Neuronal stem cell (in vitro differentiated cells): Measurements from ENCODE around the gene ZNF224.

Experiments used
- DNase-seq: peaks from one replicate; pipeline ENCODE4 v3.0.0-alpha.2; 2013; ENCODE audit warnings: low spot score
- H2AFZ ChIP-seq: one replicate; pipeline ENCODE4 v1.6.1; 2013; ENCODE audit warnings: mild to moderate bottlenecking, low read length, inconsistent platforms
- H2AK5ac ChIP-seq: 2 replicates; pipeline ENCODE4 v1.6.1; 2013; ENCODE audit warnings: low read depth, mild to moderate bottlenecking, inconsistent platforms, low read length, moderate library complexity, mixed read lengths
- H2BK120ac ChIP-seq: 2 replicates; pipeline ENCODE4 v1.6.1; 2013; ENCODE audit warnings: low read depth, mild to moderate bottlenecking, inconsistent platforms, low read length, moderate library complexity, mixed read lengths
- H2BK12ac ChIP-seq: one replicate; pipeline ENCODE4 v1.6.1; 2013; ENCODE audit warnings: low read length, inconsistent platforms
- H2BK15ac ChIP-seq: 2 replicates; pipeline ENCODE4 v1.6.1; 2013; ENCODE audit warnings: mild to moderate bottlenecking, low read length, inconsistent platforms, mixed read lengths
- H2BK5ac ChIP-seq: one replicate; pipeline ENCODE4 v1.6.1; 2013; ENCODE audit warnings: inconsistent platforms, mild to moderate bottlenecking, low read length, moderate library complexity
- H3K14ac ChIP-seq: one replicate; pipeline ENCODE4 v1.6.1; 2013; ENCODE audit warnings: low read length, inconsistent platforms
- H3K18ac ChIP-seq: 2 replicates; pipeline ENCODE4 v1.6.1; 2013; ENCODE audit warnings: low read length, inconsistent platforms
- H3K23ac ChIP-seq: 2 replicates; pipeline ENCODE4 v1.6.1; 2013; ENCODE audit warnings: low read depth, mild to moderate bottlenecking, mixed read lengths, low read length, inconsistent platforms; ENCODE audit not compliant: poor library complexity
- H3K27ac ChIP-seq: replicated peaks from 3 replicates; pipeline ENCODE4 v1.5.1; 2013; ENCODE audit warnings: low read length, inconsistent platforms
- H3K27me3 ChIP-seq, 3 experiments: 2 replicates each; pipeline ENCODE4 v1.6.1; 2013; ENCODE audit warnings: low read length in 3 of 3, mild to moderate bottlenecking in 2 of 3, inconsistent platforms in 1 of 3, low read depth in 1 of 3, mixed read lengths in 1 of 3, moderate library complexity in 1 of 3; ENCODE audit not compliant: control insufficient read depth in 3 of 3, insufficient read depth in 3 of 3
- H3K36me3 ChIP-seq, 2 donors: replicated peaks in 1 of 2; 2 replicates each; pipeline ENCODE4 v1.6.1; 2013; ENCODE audit warnings: low read length in 2 of 2; ENCODE audit not compliant: control insufficient read depth in 2 of 2, insufficient read depth in 2 of 2
- H3K4ac ChIP-seq: 2 replicates; pipeline ENCODE4 v1.6.1; 2013; ENCODE audit warnings: inconsistent platforms, mild to moderate bottlenecking, low read length, moderate library complexity
- H3K4me1 ChIP-seq, 2 donors: 1 replicate in 1 of 2; 2 replicates in 1 of 2; pipeline ENCODE4 v1.6.1; 2013; ENCODE audit warnings: low read length in 2 of 2, low read depth in 1 of 2; ENCODE audit not compliant: control insufficient read depth in 2 of 2, insufficient read depth in 1 of 2
- H3K4me2 ChIP-seq: one replicate; pipeline ENCODE4 v1.6.1; 2013; ENCODE audit warnings: mild to moderate bottlenecking, low read length, inconsistent platforms; ENCODE audit not compliant: insufficient read depth, poor library complexity, severe bottlenecking
- H3K4me3 ChIP-seq, 2 donors: 2 replicates each; pipeline ENCODE4 v1.5.1; 2013; ENCODE audit warnings: low read length in 2 of 2, mild to moderate bottlenecking in 2 of 2, inconsistent platforms in 1 of 2, moderate library complexity in 1 of 2
- H3K79me1 ChIP-seq: one replicate; pipeline ENCODE4 v1.6.1; 2013; ENCODE audit warnings: low read depth, mild to moderate bottlenecking, inconsistent platforms, low read length, moderate library complexity
- H3K9ac ChIP-seq: one replicate; pipeline ENCODE4 v1.6.1; 2013; ENCODE audit warnings: mild to moderate bottlenecking, low read depth, low read length, inconsistent platforms; ENCODE audit not compliant: poor library complexity
- H3K9me3 ChIP-seq, 2 donors: replicated peaks in 1 of 2; 2 replicates each; pipeline versions ENCODE3 to v1.6.1; 2013; ENCODE audit warnings: low read length in 2 of 2, mild to moderate bottlenecking in 2 of 2, inconsistent platforms in 1 of 2, low read depth in 1 of 2, mixed read lengths in 1 of 2, moderate library complexity in 1 of 2; ENCODE audit not compliant: control insufficient read depth in 2 of 2, insufficient read depth in 1 of 2
- H4K8ac ChIP-seq: one replicate; pipeline ENCODE4 v1.6.1; 2013; ENCODE audit warnings: low read depth, mild to moderate bottlenecking, inconsistent platforms, low read length, moderate library complexity
- H4K91ac ChIP-seq: one replicate; pipeline ENCODE4 v1.6.1; 2013; ENCODE audit warnings: low read length, low read depth, mild to moderate bottlenecking, inconsistent platforms; ENCODE audit not compliant: poor library complexity
- WGBS, 2 donors: extraction: QIAGEN DNeasy Blood & Tissue Kit; methylation state at CpG; one replicate each; pipeline ENCODE4 v1.1.7; 2013; ENCODE audit warnings: missing lambda C conversion rate in 2 of 2, mixed read lengths in 1 of 2; ENCODE audit not compliant: insufficient read length in 2 of 2, insufficient replicate concordance in 1 of 2; ENCODE audit errors: extremely low coverage in 2 of 2; 5-methylcytosine and 5-hydroxymethylcytosine counted together

The ZNF224 gene

DNA sequence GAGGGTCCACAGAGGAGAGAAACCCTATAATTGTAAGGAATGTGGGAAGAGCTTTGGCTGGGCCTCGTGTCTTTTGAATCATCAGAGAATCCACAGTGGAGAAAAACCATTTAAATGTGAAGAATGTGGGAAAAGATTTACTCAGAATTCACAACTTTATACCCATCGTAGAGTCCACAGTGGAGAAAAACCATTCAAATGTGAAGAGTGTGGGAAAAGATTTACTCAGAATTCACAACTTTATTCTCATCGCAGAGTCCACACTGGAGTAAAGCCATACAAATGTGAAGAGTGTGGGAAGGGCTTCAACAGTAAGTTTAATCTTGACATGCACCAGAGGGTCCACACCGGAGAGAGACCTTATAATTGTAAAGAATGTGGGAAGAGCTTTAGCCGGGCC is 37.8 kb downstream of the ZNF224 start:
- Histone ChIP-seq H3K36me3 (peaks cover 22 to 62% of the 10 kb centered on the region in 2 donors), H2BK5ac (no peak overlapping the region), H3K18ac (no peak overlapping the region), H3K27me3 (no peaks in the 10 kb centered on the region), H2AK5ac (no peak overlapping the region), H2AFZ (no peak overlapping the region), H3K4me1 (no peaks in the 10 kb centered on the region), H2BK15ac (no peak overlapping the region), H4K91ac (no peak overlapping the region), H2BK120ac (no peak overlapping the region), H3K27ac (no peak overlapping the region), H3K4me2 (no peak overlapping the region), H3K9ac (no peak overlapping the region), H3K4me3 (no peak overlapping the region), H2BK12ac (no peak overlapping the region), H4K8ac (no peak overlapping the region), H3K14ac (no peak overlapping the region), H3K9me3 (peaks cover 15 to 35% of the 10 kb centered on the region in 2 donors), H3K4ac (no peak overlapping the region), H3K79me1 (no peaks in the 10 kb centered on the region), H3K23ac (no peak overlapping the region)
- no CpG with 5 or more reads among the region's 5 CpGs for WGBS, 2 donors
- no peak for DNase-seq

DNA sequence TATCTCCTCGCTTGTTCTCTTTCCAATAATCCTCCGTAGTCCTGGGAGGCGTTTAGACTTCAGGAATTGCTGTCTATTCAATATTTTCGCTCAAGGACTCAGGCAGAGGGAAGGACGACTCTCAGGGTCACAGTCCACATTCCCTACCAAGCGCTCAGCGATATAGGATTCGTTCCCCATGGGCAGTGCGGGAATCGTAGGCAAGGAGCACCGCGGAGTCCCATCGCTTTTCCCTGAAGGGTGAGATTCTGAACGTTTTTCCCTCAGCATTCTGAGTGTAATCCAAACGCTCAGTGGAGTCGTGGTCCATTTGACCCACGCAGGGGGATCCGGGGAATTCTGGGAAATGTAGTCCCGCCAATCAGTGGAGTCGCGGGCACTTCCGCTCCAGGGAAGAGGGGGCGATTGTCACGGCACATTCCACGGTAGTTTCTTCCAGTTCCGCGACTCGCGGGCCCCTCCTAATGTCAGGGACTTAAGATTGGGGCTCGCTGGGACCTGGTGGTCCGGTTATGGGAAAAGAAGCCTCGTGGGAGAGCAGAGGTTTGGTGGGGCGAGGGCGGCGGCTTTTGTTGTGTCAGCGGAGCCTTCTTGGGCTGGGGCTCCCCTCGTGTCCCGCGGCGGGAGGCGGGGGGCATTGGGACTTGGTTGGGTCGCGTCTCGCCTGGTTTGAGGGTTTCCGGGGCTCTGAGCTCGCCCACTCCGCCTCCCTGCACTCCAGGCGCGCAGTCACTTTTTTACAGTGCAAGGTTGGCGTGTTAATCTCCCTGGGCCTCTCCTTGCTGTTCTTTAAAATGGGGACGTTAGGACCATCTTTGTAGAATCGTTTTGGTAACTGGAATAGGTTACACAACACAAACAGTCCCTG is 47.3 kb downstream of the ZNF224 start, which contains the start of gene ZNF234:
ZNF234 (plus strand) TSS at position 364 of the 868 bp plus-strand sequence. CDS start 3,079 bp downstream, outside the sequence.
- H3K4me1 ChIP-seq, result peaks cover 0 to 4% of the 10 kb centered on the region in 2 donors
- H3K18ac ChIP-seq, result peak within 1 kb of the TSS; percentile 94
- peak within 1 kb of the TSS; percentile 75 to 90 for H3K4me3 ChIP-seq
- H3K14ac ChIP-seq, result peak within 1 kb of the TSS; percentile 25
- H3K9ac ChIP-seq, result peak within 1 kb of the TSS; percentile 79
- peak; percentile 71 for DNase-seq
- no peak within 1 kb of the TSS for H2BK5ac ChIP-seq
- no peaks in the 10 kb centered on the region for H3K9me3 ChIP-seq
- peak within 1 kb of the TSS; percentile 94 for H2BK15ac ChIP-seq
- peak within 1 kb of the TSS; percentile 66 for H3K4me2 ChIP-seq
- H2AK5ac ChIP-seq, result peak within 1 kb of the TSS; percentile 46
- peaks cover 2% of the 10 kb centered on the region for H3K79me1 ChIP-seq
- H4K8ac ChIP-seq, result no peak within 1 kb of the TSS
- H3K27me3 ChIP-seq, result no peaks in the 10 kb centered on the region
- no peak within 1 kb of the TSS for H2BK120ac ChIP-seq
- no CpG with 5 or more reads among the region's 52 CpGs for WGBS, 2 donors
- H3K23ac ChIP-seq, result peak within 1 kb of the TSS; percentile 91
- no peak within 1 kb of the TSS for H2BK12ac ChIP-seq
- H2AFZ ChIP-seq, result peak within 1 kb of the TSS; percentile 95
- H3K4ac ChIP-seq, result no peak within 1 kb of the TSS
- H3K27ac ChIP-seq, result no peak within 1 kb of the TSS
- no peak within 1 kb of the TSS for H4K91ac ChIP-seq
- peaks cover 3 to 25% of the 10 kb centered on the region in 2 donors for H3K36me3 ChIP-seq

DNA sequence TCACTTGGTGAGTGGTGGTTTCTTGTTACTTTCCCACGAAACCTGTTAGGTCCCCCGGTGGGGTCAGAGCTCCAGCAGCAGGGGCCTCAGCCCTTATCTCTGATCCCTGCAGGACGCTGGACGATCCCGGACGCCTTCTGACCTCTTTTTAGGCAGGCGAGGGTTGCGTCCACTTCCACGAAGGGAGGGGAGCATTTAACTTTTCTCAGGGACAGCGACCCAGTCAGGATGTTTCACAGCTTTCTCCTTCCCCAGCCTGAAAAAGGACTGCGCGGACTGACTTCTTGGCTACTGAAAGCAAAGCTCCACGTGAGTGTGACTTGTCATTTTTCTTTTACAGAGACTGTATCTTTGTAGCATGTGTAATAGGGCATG is 47.9 kb downstream of the ZNF224 start:
- no peak overlapping the region for H3K27ac ChIP-seq
- no peak overlapping the region for H3K9ac ChIP-seq
- peak overlapping the region; percentile 23 for H3K23ac ChIP-seq
- no peak overlapping the region for H4K91ac ChIP-seq
- H3K14ac ChIP-seq, result peak overlapping the region; percentile 25
- H3K79me1 ChIP-seq, result peaks cover 2% of the 10 kb centered on the region
- no peaks in the 10 kb centered on the region for H3K27me3 ChIP-seq
- H3K4me1 ChIP-seq, result peaks cover 0 to 4% of the 10 kb centered on the region in 2 donors
- H2BK15ac ChIP-seq, result no peak overlapping the region
- H3K36me3 ChIP-seq, result peaks cover 3 to 28% of the 10 kb centered on the region in 2 donors
- H3K4me3 ChIP-seq, result peak overlapping the region; percentile 75 to 90
- H2BK120ac ChIP-seq, result no peak overlapping the region
- DNase-seq, result no peak
- H3K18ac ChIP-seq, result peak overlapping the region; percentile 39
- no peak overlapping the region for H2BK5ac ChIP-seq
- H3K9me3 ChIP-seq, result no peaks in the 10 kb centered on the region
- no peak overlapping the region for H3K4ac ChIP-seq
- H2AK5ac ChIP-seq, result no peak overlapping the region
- no peak overlapping the region for H2BK12ac ChIP-seq
- peak overlapping the region; percentile 95 for H2AFZ ChIP-seq
- no CpG with 5 or more reads among the region's 13 CpGs for WGBS, 2 donors
- no peak overlapping the region for H4K8ac ChIP-seq
- peak overlapping the region; percentile 66 for H3K4me2 ChIP-seq

DNA sequence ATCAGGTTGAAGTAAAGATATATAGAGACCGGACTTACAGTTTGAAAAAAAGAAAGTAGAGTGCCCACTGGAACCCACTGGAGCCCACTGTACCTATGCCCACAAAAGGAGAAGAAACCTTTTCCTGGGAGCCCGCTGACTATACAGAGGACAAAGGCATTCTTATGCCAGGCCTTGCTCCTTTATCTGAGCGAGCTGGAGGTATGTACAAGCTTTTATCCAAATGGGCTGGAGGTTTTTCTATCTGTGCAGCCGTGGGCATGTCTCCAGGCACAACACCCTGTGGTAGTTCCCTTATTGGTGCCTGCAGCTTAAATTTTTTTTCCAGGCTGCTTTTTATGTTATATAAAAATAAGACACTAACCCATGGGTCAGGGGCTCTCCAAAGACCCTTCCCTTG is 55.6 kb downstream of the ZNF224 start:
- no peak overlapping the region for H3K27ac ChIP-seq
- DNase-seq, result no peak
- peaks cover 0 to 3% of the 10 kb centered on the region in 2 donors for H3K9me3 ChIP-seq
- H3K23ac ChIP-seq, result no peak overlapping the region
- H3K4me1 ChIP-seq, result no peaks in the 10 kb centered on the region
- H4K8ac ChIP-seq, result no peak overlapping the region
- H2AFZ ChIP-seq, result no peak overlapping the region
- H3K4me3 ChIP-seq, result no peak overlapping the region
- no peak overlapping the region for H3K14ac ChIP-seq
- no peak overlapping the region for H2AK5ac ChIP-seq
- no peaks in the 10 kb centered on the region for H3K79me1 ChIP-seq
- H3K36me3 ChIP-seq, result peaks cover 18 to 96% of the 10 kb centered on the region in 2 donors
- H2BK12ac ChIP-seq, result no peak overlapping the region
- no peak overlapping the region for H2BK5ac ChIP-seq
- no peak overlapping the region for H3K4ac ChIP-seq
- H2BK120ac ChIP-seq, result no peak overlapping the region
- H4K91ac ChIP-seq, result no peak overlapping the region
- peaks cover 0 to 2% (median 0%) of the 10 kb centered on the region in 3 experiments for H3K27me3 ChIP-seq
- H2BK15ac ChIP-seq, result no peak overlapping the region
- no peak overlapping the region for H3K4me2 ChIP-seq
- H3K18ac ChIP-seq, result no peak overlapping the region
- no CpG with 5 or more reads among the region's 4 CpGs for WGBS, 2 donors
- no peak overlapping the region for H3K9ac ChIP-seq
